NCI-H345 (cell line): ENCODE data around the gene FADS2.
"Not testable (repeated sequence)": the region's sequence is repeated elsewhere in the genome, so short reads cannot be mapped to it uniquely, and the experiment has no call there.

Source experiments
- DNase-seq: peaks from one replicate; lab custom pipeline; 2025; lab: John Stamatoyannopoulos, UW

FADS2 gene

DNA sequence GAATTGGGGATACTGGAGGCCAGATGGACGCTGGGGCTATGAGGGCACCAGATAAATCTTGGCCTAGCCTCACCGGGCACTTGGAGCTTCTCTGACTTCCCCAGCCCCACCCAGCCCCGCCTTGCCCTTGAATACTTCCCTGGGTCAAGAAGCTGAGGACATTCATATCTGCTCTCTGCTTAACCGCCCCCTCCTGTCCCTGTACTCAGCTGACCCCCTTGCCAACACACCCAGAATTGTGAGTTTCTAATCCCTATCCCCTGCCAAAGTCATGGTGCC, 41.3 kb downstream of the FADS2 start:
- DNase-seq = no peak

DNA sequence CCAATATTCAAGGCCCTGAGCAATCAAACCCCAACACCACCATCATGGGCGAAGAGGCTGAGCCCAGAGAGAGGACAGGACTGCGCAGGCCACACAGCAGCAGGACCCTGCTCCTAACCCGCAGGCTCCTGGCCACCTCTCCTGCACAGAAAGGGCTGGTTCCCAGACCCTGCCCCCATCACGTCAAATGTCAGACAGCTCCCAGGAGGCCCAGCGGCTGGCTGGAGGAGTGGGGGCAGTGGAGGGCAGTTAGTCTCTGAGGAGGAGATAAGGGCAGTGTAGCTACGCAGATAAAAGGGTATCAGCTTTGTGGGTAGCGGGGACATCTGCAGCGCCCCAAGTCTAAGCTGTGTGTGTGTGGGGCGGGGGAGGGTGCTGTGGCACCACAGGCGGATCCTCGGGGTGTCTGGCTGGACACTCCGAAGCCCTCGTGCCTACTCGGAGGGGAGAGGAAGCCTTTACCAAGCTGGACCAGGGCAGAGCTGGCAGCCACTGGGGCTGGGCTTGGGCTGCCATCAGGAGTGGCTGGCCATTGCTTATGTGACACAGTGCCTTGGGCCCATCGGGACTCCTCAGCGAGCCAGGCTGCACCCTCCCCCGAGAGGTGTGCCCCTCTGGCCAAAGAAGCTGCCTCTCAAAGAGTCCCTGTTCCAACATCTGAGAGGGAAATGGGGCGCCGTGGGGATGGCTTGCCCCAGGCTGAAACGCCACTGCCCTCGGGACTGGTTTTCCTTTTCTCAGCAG, 41.8 kb downstream of the FADS2 start:
- no peak for DNase-seq

DNA sequence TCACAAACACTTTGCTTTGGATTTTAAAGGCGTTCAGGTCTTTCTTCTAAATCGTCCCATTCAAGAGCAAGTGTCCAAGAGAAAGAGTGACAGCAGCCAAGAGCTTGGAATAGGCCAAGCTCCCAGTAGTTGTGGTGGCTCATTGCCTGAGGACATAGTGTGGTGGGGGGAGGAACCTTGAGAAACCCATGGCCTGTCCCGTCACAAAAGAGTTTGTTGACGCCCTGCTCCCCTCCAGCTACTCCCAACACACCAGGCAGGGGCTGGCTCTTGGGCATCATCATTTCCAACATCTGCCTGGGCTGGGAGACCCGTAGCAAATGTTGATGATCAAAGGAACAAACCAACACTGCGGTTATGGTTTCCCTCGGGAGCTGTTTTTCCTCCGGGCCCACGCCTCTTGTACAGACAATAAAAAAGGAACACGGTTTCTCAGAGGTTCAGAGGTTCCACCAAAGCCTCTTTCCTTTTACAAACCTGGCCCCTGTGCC, 42.5 kb downstream of the FADS2 start:
- DNase-seq = no peak

DNA sequence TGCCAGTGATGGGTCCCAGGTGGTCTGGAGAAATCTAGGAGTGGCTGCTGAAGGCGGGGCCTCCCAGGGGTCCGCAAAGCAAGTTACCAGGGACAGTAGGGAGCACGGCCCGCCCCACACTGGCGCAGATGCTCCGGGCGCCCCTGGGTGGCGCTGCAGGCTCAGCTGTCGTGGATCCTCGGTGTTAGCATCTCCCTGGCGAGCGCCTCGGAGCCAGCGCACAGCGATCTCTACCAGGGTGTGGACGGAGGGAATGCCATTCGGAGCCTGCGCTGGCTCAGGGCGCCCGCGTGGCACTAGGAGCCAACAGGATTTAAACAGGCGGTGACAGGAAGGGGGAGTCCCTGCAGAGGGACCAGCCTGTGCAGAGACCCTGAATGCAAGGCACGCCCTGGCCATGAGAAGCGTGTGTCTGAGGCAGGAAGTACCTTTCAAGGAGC, 43.1 kb downstream of the FADS2 start:
- peak; percentile 85 for DNase-seq

DNA sequence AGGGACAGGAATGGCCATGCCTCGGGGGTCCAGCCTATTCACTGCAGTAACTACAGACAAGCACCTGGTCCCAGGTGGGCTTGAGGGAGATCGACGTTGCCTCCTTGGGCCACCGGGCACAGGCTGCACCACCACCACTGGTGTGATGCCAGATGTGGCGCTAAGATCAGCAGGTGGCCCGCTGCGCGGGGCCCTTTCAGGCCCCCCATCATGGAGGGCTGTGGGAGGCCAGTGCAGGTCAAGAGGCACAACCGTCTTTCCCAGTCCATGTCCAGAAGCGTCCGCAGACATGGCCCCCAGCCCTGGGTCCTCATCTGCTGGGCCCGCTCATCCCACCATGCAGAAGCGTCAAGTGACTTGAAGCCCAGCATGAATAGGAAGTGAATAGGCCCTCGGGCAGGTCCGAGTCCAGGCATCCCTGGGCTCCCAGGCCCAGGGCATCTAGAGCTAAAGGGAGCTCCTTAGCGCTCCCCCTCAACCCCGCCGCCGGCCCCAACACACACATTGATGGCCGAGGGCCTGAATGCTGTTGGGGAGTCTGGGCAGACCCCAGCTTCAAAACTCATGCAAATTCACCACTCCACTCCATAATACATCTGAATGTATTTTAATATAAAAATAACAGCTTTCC, 45.0 kb downstream of the FADS2 start:
- DNase-seq = no peak

DNA sequence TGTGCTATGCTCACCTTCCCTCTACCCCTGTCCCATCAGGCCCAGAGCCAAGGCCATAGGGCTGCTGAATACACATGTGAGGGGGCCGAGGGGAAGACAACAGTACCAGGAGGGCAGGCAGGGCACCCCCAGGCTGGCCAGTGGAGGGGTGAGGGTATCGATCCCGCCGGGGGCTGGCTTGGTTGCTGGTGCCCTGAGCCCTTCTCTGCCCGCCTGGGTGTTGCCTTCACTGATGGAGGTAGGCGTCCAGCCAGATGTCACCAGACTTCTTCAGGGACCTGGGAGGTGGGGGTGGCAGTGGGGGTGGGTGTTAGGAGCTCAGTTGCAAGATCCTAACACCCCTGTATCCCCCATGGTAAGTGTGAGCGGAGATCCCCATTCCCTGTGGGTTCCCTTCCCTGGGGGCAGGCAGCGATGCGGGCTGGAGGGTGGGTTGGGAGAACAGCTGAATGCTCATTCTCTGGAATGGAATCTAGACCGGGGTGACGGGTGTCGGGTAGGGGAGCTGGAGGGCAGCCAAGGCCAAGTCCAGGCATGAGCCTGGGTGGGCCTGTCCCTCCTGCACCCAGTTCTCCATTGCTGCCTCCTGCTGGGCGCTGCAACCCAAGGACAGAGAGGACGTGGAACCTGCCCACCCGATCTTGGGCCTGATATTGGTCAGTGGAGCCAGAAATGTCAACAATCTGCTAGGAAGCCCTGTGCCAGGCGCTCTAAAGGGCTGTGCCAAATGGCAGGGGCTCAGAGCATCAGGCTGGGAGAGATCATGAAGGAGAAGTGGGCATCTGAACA, 45.7 kb downstream of the FADS2 start:
- no peak for DNase-seq

DNA sequence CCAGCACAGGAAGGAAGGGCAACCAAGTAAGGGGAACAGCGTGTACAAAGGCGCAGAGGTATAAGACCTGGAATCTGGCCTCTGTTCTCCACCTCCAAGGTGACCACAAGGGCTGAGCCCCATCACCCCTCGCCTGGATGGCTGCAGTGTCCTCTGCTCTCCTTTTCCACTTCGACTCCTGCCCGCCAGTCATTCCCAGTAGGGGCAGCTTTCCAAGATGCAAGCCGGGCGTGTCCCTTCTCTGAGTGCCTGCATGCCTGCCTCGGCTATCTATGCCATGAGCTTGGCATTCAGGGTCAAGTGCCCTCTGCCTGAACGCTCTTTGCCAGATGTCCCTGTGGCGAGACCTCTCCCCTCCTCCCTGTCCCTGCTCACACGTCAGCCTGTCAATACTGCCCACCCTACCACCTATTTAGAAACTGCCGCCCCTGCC, 46.3 kb downstream of the FADS2 start:
- DNase-seq = no peak

DNA sequence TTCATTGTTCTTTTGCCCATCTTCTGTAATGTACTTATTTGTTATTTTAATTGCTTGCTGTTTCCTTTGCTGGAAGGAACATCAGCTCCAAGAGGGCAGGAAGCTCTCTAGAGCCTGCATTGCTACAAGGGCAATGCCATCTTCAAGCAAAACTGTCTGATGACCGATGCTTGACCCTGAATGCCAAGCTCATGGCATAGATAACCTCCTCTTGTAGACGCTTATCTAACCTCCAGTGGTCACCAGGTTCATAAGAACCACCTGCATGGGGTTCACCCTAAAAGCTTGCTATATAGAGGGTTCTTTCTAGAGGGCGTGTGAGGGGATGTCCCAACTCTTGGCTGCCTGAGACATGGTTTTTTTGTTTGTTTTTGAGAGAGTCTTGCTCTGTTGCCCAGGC, 46.8 kb downstream of the FADS2 start:
- no peak for DNase-seq

DNA sequence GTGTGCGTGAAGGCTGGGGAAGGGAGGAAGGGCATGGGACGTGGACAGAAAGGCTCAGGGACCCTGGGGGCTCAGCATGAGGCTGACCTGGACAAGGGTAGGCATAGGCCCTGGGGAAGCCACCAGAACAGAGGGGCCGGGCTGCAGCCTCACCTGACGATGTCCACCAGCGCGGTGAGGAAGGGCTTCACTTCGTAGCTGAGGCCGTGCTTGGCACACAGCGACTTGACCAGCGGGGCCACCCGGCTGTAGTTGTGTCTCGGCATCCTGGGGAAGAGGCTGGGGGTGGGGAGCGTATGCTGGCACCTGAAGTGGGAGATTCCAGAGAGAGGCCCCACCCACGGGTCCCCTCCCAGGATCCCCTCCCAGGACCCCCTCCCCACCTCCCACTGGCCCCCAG, 47.6 kb downstream of the FADS2 start:
- no peak for DNase-seq

DNA sequence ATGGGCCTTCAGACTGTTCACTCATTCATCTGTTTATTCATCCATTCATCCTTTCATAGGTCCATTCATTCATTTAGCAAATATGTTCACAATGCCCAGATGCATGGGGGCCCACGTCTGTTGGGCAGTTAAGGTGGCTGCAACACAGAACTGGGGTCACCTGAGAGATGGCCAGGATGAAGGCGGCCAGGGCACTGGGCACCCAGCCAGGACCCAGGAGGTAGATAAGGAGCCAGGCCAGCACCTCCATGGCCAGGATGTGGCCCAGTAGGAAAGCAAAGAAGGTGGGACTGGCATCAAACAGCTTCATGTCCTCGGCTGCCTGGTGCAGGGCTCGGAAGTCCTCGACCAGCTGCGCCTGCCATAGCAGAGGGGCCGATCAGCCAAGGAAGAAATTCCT, 51.1 kb downstream of the FADS2 start:
- DNase-seq = no peak

DNA sequence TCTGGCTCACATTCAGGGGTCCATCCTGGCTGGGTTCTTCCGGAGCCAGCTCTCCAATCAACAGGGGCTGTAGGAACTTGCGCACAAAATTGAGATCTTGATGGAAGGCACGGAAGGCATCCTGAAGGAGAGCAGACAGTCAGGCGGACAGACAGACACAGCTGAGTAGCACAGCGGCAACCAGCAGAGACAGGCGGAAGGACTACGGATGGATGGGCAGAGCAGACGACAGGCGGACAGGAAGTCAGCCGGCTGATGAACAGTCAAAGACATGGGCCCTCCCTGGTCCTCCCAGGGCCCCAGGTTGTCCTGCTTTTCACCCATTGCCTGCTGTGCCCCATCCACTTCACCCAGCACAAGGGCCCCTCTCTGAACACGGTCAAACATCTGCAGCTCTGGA, 51.9 kb downstream of the FADS2 start:
- no peak for DNase-seq

DNA sequence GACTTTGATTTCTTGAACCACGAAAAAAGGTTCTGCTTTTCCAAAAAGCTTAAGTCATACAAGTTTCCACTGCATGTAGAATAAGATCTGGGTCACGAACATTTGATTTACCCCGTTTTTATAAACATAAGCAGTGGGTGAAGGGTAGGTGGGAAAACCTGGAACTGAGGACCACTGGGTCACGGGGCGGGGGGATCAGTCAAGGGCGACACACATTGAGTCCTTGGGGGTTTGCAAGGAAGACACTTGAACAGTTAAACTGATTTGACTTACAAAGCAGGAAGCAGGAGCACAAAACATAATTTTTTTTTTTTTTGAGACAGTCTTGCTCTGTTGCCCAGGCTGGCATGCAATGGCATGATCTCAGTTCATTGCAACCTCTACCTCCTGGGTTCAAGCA, 52.4 kb downstream of the FADS2 start:
- DNase-seq = no peak

DNA sequence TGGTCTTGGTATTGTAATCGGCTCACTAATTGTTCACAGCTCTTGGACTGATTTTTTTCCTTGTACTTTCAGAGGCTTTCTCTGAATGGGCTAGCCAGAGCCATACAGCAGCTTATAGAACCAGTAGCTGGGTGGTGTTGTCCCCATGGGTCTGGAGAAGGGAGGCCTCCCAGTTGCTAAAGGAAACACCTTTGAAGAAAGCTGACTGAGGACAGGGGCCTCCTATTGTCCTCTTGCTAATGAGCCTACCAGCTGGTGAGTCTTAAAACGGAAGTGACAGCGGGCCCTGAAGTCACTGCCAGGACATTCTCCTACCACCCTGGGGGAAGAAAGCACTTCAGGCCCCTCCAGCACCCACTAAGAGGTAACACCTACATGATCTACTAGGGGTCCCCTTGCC, 53.3 kb downstream of the FADS2 start:
- DNase-seq = no peak

DNA sequence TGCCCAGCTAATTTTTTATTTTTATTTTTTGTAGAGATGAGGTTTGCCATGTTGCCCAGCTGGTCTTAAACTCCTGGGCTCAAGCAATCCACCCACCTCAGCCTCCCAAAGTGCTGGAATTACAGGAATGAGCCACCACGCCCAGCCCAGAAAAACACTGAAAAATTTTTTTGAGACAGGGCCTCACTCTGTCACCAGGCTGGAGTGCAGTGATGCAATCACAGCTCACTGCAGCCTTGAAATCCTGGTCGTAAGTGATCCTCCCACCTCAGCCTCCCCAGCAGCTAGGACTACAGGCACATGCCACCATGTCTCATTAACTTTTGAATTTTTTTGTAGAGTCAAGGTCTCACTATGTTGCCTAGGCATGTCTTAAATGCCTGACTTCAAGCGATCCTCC, 54.2 kb downstream of the FADS2 start:
- not testable (repeated sequence) for DNase-seq

DNA sequence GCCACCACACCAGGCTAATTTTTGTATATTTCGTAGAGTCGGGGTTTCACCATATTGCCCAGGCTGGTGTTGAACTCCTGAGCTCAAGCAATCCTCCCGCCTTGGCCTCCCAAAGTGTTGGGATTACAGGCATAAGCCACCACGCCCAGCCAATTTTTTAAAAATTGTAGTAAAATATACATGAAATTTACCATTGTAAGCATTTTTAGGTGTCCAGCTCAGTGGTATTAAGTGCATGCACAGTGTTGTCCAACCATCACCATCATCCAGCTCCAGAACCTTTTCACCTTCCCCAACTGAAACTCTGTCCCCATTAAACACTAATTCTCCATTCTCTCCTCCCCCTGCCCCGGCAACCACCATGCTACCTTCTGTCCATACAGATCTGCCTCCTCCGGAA, 54.8 kb downstream of the FADS2 start:
- DNase-seq = no peak

DNA sequence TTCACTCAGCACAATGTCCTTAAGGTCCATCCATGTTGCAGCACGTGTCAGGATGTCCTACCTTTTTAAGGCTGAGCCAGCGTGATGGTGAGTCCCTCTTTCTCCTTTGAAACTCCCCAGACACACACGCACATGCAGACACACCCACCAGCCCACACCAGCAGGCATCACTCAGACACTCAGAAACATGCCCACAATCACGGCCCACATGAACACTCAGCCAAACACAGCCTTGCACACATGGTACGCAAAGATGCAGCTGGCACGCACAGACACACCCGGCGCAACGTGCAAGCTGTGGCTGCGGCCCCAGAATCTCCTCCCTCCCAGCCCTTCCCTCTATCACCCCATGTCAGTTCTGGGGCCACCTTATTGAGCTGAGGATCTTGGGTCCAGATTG, 55.2 kb downstream of the FADS2 start:
- DNase-seq = no peak

DNA sequence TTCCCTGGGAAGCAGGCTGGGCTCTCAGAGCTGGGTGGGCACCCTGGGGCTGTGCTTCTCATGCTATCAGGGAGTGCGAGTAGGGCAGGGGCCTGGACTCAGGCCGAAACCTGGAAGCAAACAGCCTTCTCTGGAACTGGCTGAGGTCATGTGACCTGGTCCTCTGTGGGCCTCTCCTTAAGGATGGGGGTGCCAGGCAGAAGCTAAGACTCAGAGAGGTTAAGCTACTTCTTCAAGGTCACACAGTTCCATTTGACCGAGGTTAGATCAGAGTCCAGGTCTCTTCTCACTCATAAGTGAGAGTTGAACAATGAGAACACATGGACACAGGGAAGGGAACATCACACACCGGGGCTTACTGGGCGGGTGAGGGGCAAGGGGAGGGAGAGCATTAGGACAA, 55.8 kb downstream of the FADS2 start:
- no peak for DNase-seq

DNA sequence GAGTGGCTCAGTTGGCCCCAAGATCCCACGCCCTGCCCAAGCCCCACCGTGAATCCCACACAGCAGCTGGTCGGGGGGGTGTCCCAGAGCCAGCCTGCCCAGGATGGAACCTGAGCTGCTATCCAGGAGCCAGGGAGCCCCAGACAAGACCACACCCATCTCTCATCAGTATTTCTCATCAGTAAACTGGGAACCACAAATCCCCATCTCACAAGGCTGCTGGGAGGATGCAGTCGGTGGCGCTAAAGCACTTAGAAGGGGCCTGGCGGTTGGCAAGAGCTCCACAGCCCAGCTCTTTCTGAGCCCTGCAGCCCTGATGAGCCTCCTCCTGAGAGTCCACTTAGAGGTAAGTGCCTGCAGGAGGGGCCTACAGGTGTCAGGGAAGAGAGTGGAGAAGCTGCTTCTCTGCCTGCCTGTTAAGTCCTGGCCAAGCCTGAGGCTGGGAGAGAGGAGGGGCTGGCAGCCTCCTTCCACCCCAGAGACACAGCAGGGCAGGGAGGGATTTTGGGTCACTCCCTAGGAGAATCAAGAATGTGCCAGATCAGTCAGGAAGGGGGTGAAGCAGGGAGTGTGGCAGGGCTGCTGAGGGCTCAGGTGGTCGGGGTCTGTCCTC, 57.2 kb downstream of the FADS2 start:
- DNase-seq = peak; percentile 10

DNA sequence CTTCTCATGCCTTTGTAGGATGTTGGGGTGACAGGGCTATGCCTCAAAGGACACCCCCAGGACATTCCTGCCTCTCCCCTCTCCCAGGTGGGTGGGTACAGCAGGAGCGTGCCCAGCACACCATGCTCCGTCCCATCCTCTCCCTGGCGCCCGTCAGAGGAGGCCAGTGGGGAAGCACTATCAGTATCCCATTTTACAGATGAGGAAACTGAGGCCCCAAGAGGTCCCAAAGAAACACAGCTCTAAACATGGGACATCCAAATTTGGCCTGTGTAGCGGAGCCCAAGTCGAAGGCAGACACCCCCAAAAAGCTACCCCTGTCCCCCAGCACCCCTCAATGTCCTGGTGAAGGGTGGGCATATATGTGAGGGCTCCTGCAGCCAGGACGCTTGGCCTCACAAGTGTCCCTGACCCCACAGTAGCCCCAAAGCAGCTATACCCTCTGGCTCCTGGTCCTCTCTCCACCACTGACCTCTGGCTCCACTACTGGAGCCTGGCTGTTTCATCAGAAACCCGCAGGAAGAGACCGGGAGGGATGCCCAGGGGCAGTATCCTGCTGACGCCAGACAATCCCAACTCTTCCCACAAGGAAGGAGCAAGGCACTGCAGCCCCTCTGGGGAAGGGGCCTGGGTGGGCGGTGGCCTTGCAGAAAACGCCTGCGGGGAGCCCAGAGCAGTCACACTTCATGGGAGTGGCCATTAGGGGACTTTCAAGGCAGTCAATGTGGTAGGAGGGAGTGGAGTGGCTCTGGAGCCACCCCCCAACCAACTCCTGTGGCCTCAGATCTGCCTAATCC, 57.9 kb downstream of the FADS2 start:
- no peak for DNase-seq

DNA sequence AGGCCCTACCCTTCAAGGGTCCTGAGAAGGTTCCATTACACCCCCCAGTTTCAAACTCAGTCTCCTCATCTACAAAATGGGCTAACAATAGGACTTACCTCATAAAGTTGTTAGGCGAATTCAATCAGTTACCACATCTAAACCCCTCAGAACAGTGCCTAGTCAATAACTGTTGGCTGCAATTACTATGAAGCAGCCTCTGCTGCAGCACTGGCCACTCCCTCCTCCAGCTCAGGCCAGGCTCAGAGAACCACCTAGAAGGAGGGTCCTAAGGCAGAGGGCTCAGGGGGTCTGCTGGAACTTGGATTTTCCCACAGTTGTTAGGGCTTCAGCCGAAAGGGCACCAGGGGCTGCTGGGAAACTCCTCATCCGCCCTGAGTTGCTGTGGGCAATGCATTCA, 58.5 kb downstream of the FADS2 start:
- DNase-seq = no peak

DNA sequence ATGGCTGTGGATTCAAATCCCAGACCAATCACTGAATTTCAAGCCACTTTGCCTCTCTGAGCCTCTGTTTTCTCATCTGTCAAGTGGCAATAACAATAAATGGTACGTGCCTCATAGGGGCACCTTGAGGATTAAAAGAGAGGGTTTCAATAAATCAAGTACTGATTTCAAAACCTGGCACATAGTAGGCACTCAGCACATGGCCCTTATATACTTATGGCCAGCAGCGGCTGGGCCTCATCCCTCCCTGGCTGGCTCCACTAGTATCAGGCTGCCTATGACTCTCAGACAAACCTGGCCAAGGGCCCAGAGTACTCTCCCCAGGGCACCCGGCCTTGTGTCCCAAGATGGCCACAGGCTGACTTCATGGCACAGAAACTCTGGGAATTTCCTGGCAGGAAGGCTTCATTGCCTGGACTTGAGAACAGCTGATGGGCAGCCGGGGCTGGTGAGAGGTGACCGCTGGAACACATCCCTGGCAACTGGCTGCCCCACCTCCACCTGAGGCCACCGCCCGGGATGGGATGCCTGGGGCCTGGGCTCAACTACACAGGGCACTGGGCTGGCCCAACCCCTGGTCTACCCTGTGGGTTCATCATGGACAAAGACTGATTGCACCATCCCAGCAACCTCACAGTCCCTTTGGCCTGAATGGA, 59.9 kb downstream of the FADS2 start:
- DNase-seq = no peak
